HG03159 (cell line): Measurements from ENCODE around the gene ACVR1.

Experiments
- ATAC-seq: cut with Tn5 transposase; IDR thresholded peaks from one replicate; pipeline ENCODE4 v1.9.1; 2021; ENCODE audit warnings: mild to moderate bottlenecking, moderate library complexity; ENCODE audit not compliant: unreplicated experiment

Gene ACVR1

DNA sequence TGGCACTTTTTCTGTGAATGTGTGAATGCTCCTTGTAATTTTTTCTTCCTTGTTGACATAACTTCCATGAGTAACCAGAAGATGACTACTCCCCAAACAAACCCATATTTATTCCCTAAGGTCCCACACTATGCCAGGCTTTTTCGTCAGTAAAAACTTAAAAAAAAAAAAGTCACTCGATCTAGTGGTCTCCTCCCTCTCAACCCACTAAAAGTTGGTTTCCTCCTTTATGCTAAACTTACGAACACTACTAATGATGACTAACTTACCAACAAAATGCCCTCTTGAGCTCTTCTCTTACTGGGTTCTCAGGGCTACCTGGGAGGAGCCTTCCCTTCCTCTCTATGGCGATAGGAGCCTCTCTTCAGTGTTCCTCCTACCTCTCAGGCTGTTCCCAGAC lies 18.2 kb downstream of the ACVR1 start:
- ATAC-seq: no peak

DNA sequence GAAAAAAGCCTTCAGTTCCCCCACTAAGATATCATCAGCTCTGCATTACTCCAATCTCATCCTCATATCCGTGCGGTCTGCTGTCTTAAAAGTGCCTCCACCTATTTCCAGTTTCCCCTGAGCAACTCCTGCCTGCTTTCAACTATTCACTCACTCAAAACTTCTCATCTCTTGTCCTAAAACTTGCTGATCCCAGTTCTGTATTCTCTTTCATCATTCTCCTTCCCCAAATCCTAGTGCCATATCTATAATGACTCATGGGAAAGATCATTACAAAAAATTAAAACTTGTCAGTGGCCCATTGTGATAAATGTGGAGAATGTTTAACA lies 20.0 kb downstream of the ACVR1 start:
- ATAC-seq: no peak

DNA sequence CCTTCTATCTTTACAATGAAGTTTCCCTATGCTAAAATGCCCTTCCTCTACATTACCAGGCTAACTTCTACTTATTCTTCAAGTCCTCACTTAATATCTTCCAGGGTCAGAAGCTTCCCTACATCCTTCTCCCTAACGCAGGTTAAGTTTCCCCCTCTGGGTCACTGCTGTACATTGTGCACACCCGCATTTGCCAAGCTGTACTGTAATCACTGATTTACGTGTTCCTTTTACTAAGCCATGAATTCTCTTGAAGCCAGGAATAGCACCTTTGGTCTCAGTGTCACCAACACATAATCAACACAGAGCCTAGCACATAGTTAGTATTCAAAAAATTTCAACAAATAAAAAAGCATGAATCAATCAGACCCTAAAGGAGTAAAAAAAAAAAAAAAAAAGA lies 22.3 kb downstream of the ACVR1 start:
- ATAC-seq: no peak

DNA sequence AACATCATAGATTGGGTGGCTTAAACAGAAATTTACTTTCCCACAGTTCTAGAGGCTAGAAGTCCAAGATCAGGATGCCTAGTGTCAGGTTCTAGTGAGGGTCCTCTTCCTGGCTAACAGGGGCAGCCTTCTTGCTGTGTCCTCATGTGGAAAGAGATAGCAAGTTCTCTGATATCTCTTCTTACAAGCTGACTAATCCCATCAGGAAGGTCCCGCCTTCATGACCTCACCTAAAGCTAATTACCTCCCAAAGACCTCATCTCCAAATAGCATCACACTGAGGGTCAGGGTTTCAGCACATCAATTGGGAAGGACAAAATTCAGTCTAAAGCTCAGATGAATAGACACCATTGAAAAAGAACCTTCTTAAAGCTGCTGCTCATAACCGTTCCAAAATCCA lies 22.9 kb downstream of the ACVR1 start:
- ATAC-seq: no peak

DNA sequence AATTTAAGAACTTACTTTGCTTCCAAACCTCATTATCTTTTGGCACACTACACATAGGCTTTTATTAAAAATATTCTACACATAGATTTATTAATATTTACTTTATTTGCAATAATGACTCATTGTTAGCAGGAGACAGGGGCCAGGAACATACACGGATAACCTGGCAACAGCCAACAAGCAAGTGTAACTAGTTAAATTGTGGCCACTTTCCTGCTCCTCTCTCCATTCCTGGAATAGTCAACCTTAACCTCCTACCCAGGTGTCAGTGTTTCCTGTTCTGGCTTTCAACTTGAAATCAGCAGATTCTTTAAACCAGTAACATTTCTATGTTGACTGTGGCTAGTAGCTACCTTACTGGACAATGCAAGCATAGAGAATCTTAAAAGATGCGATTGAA lies 26.5 kb downstream of the ACVR1 start:
- ATAC-seq: no peak

DNA sequence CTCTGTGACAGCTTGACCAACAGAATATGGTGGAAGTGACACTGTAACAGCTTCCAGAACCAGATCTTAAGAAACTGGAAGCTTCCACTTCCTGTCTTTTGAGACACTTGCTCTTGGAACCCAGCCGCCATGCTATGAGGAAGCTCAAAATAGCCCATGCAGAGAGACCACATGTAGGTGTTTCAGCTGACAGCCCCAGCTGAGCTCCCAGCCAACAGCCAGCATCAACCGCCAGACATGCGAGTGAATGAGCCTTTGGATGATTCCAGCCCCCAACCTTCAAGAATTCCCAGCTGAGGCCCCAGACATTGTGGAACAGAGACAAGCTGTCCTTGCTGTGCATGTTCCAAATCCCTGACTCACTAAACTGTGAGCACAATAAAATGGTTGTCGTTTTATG lies 27.9 kb downstream of the ACVR1 start:
- ATAC-seq: no peak

DNA sequence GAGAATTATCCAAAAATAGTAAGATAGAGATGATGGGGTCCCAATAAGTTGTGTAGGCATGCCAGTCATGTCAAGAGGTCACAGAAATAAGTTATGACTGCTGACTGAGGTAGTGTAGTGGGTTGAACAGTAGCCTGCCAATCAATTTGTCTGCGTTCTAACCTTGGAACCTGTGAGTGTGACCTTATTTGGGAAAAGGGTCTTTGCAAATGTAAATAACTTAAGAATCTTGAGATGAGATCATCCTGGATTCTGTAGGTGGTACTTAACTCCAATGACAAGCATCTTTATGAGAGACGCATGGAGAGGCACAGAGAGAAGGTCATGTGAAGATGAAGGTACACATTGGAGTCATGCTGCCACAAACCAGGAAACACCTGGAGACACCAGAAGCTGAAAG lies 31.0 kb downstream of the ACVR1 start:
- ATAC-seq: no peak

DNA sequence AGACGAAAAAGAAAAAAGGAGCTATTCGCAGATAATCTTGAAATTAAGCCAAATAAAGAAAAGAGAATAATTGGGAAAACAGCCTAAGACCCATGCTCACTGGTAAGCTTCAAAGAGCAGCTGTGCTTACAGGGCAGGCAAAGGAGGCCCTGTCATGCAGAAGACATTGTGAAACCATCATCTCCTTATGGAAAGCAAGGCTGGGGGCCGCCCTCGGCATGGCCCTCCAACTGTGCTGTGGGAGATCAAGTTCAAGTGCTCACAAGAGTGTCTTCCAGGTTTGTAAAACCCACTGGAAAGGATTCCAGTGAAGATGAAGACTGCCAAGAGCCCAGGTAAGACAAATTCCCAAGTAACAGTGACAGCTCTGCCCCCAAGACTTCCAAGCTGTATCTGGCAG lies 32.2 kb downstream of the ACVR1 start:
- no peak for ATAC-seq

DNA sequence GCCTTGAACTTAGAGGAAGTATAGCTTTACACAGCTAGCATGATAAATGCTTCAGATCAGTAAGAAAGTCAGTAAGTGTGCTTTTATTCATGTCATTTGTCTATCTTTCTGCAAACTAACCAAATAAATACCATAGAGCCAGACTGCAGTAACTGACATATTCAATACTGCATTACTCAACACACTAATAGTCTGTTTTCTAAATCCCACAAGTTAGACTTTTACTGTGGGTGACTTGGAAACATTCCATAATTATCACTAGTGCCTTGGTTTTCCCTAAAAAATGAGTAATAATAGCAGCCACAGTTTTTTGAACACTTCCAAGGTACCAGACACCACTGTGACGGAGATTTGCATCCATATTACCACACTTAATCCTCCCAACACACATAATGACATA lies 33.0 kb downstream of the ACVR1 start:
- ATAC-seq: no peak

DNA sequence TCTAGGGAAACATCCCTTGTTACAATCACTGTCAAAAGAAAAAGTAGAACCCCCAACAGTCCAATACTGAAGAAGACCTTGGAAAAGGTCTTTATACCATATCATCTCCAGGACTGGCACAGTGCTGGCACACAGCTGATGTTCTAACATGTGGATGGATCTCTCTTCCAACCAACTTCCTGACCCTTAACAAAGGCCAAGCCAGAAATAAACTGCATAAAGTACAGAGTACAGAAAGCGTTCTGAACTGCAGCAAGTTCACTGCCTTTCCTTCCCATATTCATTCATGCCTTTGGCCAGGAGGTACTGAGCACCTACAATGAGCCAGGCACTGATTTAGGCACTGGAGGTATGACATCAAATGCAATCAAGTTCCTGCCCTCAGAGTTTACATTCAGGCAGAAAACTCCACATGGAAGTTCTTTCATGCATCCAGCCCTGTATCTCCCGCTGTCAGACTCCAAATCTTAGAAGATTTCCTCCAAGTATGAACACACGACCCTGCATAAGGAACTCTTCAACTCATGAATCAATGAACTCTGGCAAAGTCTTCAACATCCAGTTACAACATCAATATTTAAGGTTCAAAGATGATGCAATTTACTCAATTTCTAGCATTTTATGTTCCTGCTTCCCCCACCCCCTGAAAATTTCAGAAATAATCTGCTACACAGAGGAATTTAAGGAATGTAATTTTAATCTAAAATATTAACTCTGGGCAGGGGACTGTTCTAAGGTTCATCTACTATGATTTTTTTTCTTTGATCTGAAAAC lies 33.8 kb downstream of the ACVR1 start:
- no peak for ATAC-seq

DNA sequence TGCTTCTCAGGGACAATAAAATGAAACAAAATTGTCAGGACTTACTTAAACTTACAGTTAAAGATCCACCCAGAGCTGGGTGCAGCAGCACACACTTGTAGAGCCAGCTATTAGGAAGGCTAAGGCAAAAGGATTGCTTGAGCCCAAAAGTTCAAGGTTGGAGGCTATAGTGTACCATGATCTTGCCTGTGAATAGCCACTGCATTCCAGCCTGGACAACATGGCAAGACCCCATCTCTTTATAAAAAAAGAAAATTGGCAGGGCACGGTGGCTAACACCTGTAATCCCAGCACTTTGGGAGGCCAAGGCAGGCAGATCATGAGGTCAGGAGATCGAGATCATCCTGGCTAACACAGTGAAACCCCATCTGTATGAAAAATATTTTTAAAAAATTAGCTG lies 34.6 kb downstream of the ACVR1 start:
- ATAC-seq: no peak

DNA sequence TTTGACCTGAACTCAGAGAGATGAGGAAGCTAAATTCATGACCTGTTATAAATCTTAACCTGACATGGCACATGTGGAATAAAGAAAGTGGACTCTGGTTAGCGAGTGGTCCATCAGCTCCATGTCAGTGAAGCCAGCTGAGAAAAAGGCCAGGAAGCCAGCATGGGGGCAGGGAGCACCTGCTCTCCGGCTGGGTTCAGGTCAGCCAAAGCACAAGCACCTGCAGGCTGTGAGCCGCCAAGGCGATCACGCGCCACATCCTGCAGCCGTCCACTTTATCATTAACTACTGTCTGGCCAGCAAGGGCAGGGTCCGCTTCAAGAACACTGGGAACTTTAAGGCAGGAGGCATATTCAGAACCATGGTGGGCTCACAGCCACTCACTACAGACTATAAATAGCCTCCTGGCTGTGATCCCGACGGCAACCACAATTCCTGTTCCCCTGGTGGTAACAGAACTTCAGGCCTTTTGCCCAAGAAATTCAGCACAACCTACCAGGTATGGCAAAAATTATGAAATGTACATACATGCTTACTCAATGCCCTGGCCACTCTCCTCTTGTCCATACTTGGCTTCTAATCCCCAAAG lies 35.5 kb downstream of the ACVR1 start:
- ATAC-seq: no peak

DNA sequence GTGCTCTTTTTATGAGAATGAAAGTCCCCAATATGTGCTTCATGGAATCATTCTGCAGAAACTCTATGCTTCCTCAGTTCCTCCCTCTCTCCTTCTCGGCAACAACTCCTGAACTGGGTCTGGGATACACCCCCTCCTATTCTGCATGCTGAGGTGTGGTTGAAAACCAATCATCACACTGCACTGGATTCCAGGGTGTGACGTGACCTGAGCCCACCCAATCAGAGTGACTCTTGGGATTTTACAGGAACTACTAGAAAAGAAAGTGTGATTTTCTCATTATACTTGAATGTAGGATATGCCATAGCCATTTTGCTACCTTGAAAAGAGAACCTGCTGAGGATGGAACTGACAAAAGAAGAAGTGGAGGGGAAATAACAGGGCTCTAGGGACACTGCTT lies 36.3 kb downstream of the ACVR1 start:
- ATAC-seq: no peak

DNA sequence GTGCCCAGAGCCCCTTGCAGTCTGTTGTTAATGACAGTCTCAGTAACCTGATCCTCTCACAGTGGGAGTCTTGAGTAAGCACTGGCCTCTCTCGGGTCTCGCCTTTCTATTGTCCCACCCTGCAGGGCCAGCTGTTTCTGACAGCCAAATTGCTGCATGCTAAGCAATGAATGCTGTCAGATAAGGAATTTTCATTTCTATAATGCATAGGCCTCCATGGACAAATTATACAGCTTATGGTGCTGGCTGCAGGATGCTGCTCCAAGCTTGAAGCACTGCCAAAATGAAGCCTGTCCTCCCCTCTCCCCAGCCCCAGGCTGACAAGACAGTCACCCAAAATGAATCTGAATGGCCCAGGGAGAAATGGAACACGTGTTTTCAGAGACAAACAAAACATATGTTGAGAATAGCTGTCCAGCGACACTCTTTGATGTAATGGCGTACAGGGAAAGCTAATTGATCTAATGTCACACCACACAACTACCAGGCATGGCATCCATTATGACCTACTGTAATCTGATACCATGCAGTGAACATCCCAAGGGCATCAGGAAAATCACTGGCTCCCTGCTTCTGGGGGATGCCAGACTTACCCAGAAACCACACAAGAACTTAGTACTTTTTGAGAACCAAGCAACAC lies 36.8 kb downstream of the ACVR1 start:
- ATAC-seq: no peak

DNA sequence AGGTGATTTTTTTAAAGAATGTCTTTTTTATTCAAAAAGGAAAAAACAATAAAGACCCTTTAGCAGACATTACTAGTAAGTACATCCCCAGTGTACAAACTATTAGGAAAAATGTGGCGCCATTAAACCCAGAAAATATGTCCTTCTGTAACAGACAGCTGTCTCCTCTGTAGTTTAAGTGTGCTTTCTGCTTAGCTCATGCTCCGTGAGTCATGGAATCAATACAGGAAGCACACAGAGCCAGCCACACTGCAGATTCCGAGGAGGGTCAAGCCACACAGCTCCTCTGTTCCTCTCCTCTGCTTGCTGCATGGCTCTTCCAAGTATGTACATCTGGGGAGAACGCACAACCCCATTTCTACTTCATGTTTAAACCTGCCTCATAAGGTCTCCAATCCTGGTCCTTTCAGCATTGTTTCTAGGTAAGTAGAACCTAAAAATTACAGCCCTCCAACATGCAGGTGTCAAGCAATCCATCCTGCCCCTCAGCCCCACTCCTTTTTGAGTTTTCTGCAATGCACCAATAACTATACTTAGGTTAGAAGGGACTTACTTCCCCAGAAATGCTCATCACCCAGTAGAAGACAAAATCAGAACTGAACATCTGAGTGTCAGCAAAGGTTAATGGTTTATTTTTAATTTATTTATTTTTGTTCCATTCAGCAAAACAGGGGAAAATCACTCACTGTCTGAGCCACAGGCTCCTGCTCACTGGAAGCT lies 37.5 kb downstream of the ACVR1 start:
- no peak for ATAC-seq

DNA sequence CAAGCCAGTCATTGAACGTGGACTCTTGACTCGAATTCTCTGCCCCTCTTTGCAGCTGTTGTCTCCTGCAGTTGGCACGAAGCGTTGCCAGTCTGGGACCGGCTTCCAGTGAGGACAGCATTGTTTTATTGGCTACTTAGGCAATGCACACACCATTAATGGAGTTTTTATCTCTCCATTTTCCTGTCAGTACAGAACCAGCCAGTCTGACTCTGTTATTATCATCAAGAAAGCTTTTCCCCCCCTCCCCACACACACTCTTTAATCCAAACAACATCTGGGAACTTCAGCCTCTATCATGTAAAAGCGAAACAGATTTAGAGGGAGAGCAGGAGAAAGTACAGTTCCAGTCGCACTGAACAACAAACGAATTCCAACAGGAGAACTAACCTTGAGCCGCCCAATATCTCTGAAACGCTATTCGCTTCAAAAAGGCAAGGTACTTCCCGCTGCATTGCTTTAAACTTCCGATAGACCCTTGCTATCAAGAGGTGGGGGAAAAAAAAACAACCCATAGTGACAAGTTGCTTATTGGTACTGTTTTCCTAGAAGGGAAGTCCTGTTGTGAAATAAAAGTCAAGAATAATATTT lies 38.2 kb downstream of the ACVR1 start:
- ATAC-seq: no peak

DNA sequence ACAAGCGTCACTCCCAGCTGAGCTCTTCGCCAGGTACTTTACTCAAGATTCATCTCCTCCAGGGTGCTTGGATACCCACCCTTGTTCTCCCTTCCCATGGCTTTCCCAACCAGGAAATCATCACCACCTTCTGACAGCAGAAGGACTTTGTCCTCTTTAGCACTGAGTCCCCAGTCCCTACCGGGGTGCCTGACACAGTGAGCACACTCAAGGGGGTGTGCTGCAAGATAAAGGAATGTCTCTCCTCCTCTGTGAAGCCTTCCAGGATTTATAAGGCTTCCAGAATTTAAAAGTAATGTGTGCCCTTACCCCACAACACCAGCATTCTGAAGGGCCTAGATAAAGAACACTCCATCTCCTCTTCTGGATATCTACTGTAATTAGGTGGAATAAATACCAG lies 39.6 kb downstream of the ACVR1 start:
- no peak for ATAC-seq

DNA sequence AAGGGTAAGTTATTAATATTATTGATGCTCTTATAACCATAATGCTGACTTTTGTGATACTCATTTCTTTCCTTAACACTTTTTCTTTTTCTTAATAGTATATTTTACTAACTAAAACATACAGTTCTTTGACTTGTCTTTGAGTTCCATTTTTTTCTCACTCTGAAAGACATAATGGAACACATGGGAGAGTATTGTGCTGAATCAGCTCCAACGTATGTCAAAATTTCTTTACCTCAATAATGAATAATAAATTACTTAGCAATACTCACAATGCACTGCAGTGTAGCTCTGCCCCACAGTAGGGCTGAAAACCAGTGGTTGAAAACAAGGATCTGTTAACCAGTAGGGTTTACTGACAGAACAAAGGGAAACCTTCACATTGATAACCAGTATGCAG lies 40.7 kb downstream of the ACVR1 start:
- no peak for ATAC-seq

DNA sequence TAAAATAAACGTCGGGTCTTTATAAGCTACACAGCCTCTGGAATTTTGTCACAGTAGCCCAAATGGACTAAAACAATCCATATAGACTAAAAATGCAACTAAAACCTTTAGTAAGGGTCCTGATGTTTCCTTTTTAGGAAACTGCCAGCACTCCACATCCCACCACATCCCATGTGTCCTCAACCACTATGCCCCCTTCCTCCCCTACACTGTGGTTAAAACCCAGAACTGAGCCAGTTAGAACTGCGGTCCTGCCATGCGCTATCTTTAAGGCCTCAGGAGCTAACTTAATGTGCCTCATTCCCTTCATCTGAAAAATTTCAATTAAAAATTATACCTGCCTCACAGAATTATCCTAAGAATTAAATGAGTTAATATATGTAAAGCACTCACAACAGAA lies 41.1 kb downstream of the ACVR1 start:
- ATAC-seq: no peak

DNA sequence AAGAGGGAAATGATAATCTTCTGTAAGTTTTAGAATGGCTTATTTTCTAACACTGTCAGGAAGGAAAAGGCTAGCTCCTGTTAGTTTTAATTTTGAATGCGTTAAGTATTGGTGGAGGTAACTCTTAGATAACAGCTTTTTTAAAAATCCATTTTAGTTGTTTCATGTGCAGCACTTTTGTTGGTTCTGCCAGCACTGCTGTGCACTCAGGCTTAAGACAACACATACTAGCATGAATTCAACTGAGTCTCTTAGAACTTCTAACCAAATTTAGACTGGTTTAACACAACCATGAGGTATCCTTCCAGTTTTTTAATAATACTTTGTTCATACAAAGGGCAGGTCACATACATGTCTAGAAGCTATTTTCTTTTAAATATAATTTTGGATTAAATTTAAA lies 42.4 kb downstream of the ACVR1 start:
- no peak for ATAC-seq

DNA sequence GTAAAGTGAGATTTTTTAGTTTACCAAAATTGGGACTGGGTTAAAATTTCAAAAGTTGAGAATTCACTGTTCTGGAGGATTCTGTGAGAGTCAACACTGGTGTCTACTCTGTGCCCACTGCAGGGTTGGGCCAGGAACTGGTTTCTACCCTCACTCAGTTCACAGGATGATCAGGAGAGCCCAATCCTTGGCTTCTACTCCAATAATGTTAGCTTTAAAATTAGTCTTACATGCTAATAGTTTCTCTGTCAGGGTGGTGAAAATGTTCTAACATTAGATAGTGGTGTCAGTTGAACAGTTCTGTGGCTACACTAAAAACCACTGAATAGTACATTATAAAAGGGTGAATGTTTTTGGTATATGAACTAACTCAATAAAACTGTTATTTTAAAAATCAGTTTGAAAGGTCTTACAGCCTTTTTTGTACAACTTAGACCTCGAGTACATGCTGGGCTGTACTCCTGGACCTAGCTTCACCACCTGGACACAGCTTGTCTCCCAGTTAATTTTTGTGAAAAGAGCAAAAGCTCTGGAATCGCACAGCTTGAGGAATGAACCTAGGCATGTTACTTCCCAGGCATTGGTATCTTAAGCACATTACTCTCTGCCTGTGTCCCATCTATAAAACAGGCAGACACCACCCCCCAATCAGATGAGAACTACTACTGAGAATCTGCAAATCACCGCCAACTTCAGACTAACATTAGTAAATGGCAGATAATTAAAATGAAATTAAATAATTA lies 44.4 kb downstream of the ACVR1 start:
- no peak for ATAC-seq
